BLaER1 (cell line): ENCODE data around the gene GJC2.

Source experiments
- H3K27ac ChIP-seq: shearing (Covaris generic); formaldehyde crosslinking; 2 replicates; pipeline ENCODE4 v1.8.1; 2022
- H3K27me3 ChIP-seq: shearing (Covaris generic); formaldehyde crosslinking; 2 replicates; pipeline ENCODE4 v1.8.1; 2022
- H3K36me3 ChIP-seq: shearing (Covaris generic); formaldehyde crosslinking; 2 replicates; pipeline ENCODE4 v1.8.1; 2022
- H3K4me1 ChIP-seq: shearing (Covaris generic); formaldehyde crosslinking; 2 replicates; pipeline ENCODE4 v1.8.1; 2022
- H3K4me2 ChIP-seq: shearing (Covaris generic); formaldehyde crosslinking; 2 replicates; pipeline ENCODE4 v1.8.1; 2022
- H3K4me3 ChIP-seq: shearing (Covaris generic); formaldehyde crosslinking; 2 replicates; pipeline ENCODE4 v1.8.1; 2022
- H3K9ac ChIP-seq: shearing (Covaris generic); formaldehyde crosslinking; 2 replicates; pipeline ENCODE4 v1.8.1; 2022
- H3K9me3 ChIP-seq: shearing (Covaris generic); formaldehyde crosslinking; 2 replicates; pipeline ENCODE4 v1.8.1; 2022
- H4K20me1 ChIP-seq: shearing (Covaris generic); formaldehyde crosslinking; 2 replicates; pipeline ENCODE4 v1.8.1; 2022
- Cebpa-rat ChIP-seq: shearing (Covaris generic); IDR thresholded peaks from 2 replicates; pipeline ENCODE4 v1.8.1; 2022

The GJC2 gene

DNA sequence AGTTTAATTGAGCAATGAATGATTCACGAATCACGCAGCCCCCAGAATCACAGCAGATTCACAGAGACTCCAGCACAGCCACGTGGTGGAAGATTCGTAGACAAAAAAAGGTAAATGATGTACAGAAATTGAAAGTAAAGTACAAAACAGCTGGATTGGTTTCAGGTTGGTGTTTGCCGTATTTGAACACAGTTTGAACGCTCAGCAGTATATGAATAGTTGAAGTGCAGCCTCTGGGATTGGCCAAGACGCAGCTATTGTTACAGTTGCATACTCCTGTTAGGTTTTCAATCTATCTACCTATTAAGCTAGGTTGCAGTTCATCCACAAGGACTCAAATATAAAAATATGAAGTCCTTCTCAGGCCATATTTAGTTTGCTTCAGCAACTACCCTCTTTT is 37.6 kb upstream of the GJC2 start:
- H4K20me1 ChIP-seq = peaks cover 13% of the 10 kb centered on the region; the same call in 1 of the 2 replicates
- no peaks in the 10 kb centered on the region for H3K27me3 ChIP-seq
- peaks cover 17% of the 10 kb centered on the region for H3K9me3 ChIP-seq
- H3K9ac ChIP-seq = no peak overlapping the region
- H3K4me2 ChIP-seq = no peak overlapping the region
- H3K27ac ChIP-seq = no peak overlapping the region
- H3K4me1 ChIP-seq = peaks cover 25% of the 10 kb centered on the region
- TF ChIP-seq Cebpa-rat = no peak
- no peak overlapping the region for H3K4me3 ChIP-seq
- H3K36me3 ChIP-seq = peaks cover 10% of the 10 kb centered on the region

DNA sequence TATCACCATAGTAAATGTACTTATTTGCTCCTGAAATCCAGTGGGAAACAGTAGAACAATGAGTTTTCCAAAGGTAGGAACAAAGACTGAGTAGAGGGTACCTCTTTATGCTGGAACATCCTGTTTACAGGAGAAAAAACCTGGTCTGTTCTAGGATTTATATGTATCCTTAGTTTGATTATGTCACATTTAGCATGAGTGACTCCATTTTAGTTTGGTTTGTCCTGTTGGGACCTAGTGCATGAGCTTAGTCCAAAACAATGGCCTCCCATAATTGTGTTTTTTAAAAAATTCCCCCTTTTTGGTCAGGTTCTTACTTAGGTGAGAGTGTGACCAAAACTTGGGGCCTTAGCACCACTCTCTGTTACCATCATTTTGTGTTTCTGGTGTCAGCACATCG is 37.1 kb upstream of the GJC2 start:
- Histone ChIP-seq H3K27ac (no peak overlapping the region), H3K4me2 (no peak overlapping the region), H3K4me1 (peaks cover 21% of the 10 kb centered on the region), H3K9ac (no peak overlapping the region), H3K27me3 (no peaks in the 10 kb centered on the region), H4K20me1 (peaks cover 9% of the 10 kb centered on the region; the same call in 1 of the 2 replicates), H3K9me3 (peaks cover 21% of the 10 kb centered on the region), H3K36me3 (peaks cover 5% of the 10 kb centered on the region), H3K4me3 (no peak overlapping the region)
- TF ChIP-seq Cebpa-rat = no peak

DNA sequence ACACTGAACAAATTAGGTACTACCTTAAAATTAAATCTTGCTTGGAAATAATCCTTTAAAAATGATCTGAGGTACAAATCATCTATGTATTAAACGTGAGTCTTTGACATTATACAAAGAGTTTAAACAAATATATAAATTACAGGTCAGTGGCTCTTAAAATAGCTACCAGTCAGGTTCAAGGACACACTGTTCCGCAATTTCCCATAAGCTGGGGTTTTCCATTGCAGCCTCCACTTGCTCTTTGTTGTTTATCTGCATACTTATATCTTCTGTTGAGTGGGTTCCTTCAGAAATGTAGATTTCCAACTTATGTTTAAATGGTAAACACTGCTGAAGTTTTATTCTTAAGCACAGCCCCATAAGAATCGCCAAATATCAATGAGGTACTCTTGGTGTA is 34.9 kb upstream of the GJC2 start:
- peaks cover 41% of the 10 kb centered on the region for H3K9me3 ChIP-seq
- H3K4me2 ChIP-seq = no peak overlapping the region
- H3K4me3 ChIP-seq = no peak overlapping the region
- no peak for TF ChIP-seq Cebpa-rat
- H3K27me3 ChIP-seq = no peaks in the 10 kb centered on the region
- H3K4me1 ChIP-seq = peaks cover 9% of the 10 kb centered on the region
- H3K36me3 ChIP-seq = no peaks in the 10 kb centered on the region
- H4K20me1 ChIP-seq = no peaks in the 10 kb centered on the region
- H3K9ac ChIP-seq = no peak overlapping the region
- no peak overlapping the region for H3K27ac ChIP-seq

DNA sequence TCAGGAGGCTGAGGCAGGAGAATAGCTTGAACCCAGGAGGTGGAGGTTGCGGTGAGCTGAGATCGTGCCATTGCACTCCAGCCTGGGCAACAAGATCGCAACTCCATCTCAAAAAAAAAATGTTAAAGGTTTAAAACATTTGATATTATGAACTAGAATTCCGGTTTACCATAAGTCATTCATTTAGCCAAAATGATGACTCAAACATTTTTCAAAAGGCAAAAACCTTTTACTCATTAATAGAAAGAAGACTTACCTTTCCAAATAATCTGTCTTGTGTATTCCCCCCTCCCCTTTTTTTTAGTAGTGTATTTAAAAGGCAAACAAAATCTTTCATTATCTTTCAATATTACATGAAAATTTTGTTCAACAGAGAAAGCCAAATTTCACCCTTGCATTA is 32.4 kb upstream of the GJC2 start:
- H3K36me3 ChIP-seq = no peaks in the 10 kb centered on the region
- no peak overlapping the region for H3K27ac ChIP-seq
- H3K4me3 ChIP-seq = no peak overlapping the region
- no peaks in the 10 kb centered on the region for H3K4me1 ChIP-seq
- no peaks in the 10 kb centered on the region for H3K27me3 ChIP-seq
- no peaks in the 10 kb centered on the region for H4K20me1 ChIP-seq
- no peak overlapping the region for H3K9ac ChIP-seq
- peaks cover 41% of the 10 kb centered on the region for H3K9me3 ChIP-seq
- TF ChIP-seq Cebpa-rat = no peak
- H3K4me2 ChIP-seq = no peak overlapping the region

DNA sequence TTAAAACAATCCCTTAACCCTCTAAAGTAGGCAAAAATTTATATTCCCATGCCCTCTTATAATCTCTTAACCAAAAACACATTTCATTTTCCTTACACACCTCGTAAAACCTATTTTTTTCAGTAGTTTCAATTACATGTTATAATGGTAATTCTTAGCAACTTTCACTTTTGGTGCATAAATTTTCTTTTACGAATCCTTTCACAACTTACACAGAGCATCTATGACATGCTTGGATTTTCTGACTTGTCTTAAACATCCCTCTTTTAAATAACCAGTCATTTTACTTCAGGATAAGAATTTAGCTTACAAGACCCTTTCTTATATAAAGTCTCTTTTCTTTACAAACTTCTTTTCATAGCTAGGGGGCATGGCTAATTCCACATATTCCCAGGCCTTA is 31.7 kb upstream of the GJC2 start:
- Histone ChIP-seq H3K4me3 (no peak overlapping the region), H3K4me1 (no peaks in the 10 kb centered on the region), H3K9me3 (peaks cover 41% of the 10 kb centered on the region), H4K20me1 (no peaks in the 10 kb centered on the region), H3K27me3 (no peaks in the 10 kb centered on the region), H3K36me3 (no peaks in the 10 kb centered on the region), H3K27ac (no peak overlapping the region), H3K4me2 (no peak overlapping the region), H3K9ac (no peak overlapping the region)
- no peak for TF ChIP-seq Cebpa-rat

DNA sequence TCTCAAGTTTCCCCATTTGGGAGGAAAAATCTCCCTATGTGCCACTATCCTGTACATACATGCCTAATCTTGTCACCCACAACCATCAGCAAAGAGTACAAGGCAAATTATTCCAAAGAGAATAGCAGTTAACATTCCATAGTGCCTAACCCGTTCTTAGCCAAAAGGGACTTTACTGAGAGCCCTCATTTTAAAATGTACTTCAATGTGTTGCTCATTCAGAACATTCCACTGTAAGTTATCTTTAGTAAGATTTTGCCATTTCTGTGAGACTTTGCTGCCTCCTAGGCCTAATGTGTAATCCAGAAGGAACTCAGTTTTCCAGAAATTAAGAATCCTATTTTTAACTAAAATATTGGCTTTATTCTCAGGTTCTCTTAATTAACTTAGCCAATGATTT is 29.4 kb upstream of the GJC2 start:
- no peak overlapping the region for H3K9ac ChIP-seq
- peaks cover 41% of the 10 kb centered on the region for H3K9me3 ChIP-seq
- no peak overlapping the region for H3K27ac ChIP-seq
- TF ChIP-seq Cebpa-rat = no peak
- H3K4me3 ChIP-seq = no peak overlapping the region
- H3K4me1 ChIP-seq = no peaks in the 10 kb centered on the region
- no peaks in the 10 kb centered on the region for H4K20me1 ChIP-seq
- H3K27me3 ChIP-seq = no peaks in the 10 kb centered on the region
- no peak overlapping the region for H3K4me2 ChIP-seq
- no peaks in the 10 kb centered on the region for H3K36me3 ChIP-seq

DNA sequence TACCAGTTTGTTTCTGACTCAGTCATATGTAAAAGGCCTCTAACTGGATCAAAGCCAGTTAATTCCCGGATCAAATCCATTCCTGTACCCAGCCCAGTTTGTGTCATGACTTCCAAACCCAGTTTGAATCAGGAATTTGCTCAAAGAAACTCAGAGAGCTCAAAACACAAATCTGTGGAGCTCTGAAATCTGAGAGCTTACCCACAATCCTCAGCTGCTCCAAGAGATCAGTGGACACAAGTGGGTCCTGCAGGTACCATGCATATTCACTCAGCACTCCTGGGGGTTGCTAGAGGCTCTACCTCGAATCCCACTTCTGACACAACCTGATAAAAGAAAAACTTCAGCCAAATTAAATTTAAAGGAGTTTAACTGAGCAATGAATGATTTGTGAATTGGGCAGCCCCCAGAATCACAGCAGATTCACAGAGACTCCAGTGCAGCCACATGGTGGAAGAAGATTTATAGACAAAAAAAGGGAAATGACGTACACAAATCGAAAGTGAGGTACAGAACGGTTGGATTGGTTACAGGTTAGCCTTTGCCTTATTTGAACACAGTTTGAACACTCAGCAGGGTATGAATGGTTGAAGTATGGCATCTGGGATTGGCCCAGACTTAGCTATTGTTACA is 28.8 kb upstream of the GJC2 start:
- no peak overlapping the region for H3K27ac ChIP-seq
- no peak overlapping the region for H3K9ac ChIP-seq
- no peak for TF ChIP-seq Cebpa-rat
- H3K4me2 ChIP-seq = no peak overlapping the region
- no peaks in the 10 kb centered on the region for H3K27me3 ChIP-seq
- no peaks in the 10 kb centered on the region for H4K20me1 ChIP-seq
- peaks cover 36% of the 10 kb centered on the region for H3K9me3 ChIP-seq
- no peak overlapping the region for H3K4me3 ChIP-seq
- no peaks in the 10 kb centered on the region for H3K36me3 ChIP-seq
- H3K4me1 ChIP-seq = no peaks in the 10 kb centered on the region

DNA sequence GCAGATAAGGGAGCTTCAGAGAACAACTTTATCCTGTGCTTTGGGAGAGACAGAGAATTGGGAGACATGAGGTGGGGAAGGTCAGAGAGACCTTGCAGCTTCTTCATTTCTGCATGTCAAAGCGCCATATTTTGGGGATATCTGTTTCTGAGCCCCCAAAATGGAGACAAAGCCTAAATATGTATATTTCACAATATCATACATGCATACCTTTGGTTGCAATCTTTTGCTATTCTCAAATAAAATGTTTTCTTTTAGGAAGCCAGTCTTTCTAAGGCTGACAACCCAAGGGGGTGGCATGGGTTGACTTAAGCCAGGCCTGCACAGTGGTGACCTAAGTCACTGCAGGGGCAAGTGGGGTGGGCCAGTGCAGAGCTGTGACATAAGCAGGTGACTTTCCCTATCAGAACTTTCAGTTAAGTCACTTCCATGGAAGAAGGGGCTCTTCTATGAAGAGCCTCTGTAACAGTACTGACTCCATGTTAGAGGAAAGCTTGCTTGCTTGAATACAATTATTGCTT is 26.7 kb upstream of the GJC2 start:
- no peaks in the 10 kb centered on the region for H3K27me3 ChIP-seq
- no peak overlapping the region for H3K9ac ChIP-seq
- no peak overlapping the region for H3K27ac ChIP-seq
- H3K4me3 ChIP-seq = no peak overlapping the region
- H3K4me1 ChIP-seq = no peaks in the 10 kb centered on the region
- no peak for TF ChIP-seq Cebpa-rat
- H3K9me3 ChIP-seq = peaks cover 16% of the 10 kb centered on the region
- no peaks in the 10 kb centered on the region for H4K20me1 ChIP-seq
- H3K36me3 ChIP-seq = no peaks in the 10 kb centered on the region
- no peak overlapping the region for H3K4me2 ChIP-seq

DNA sequence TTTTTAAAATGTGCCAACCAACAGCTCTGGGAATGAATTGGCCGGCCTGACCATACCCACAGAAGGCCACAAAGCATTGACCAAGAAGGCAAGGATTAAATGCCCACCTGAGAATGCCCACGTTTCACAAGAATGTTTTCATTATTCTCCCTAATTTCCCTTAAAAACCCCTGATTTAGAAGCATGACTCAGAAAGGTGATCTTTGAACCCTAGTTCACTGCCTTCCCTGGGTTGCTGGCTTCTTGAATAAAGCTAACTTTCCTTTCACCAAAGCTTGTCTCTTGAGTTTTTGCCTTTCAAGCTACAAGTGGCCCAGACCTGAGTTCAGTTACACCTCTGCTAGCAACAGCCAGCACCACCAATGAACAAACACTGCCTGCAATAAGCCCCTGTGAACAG is 26.2 kb upstream of the GJC2 start:
- H3K27me3 ChIP-seq = no peaks in the 10 kb centered on the region
- no peak overlapping the region for H3K9ac ChIP-seq
- no peak overlapping the region for H3K27ac ChIP-seq
- no peaks in the 10 kb centered on the region for H3K4me1 ChIP-seq
- no peaks in the 10 kb centered on the region for H4K20me1 ChIP-seq
- peaks cover 11% of the 10 kb centered on the region for H3K9me3 ChIP-seq
- no peak for TF ChIP-seq Cebpa-rat
- no peak overlapping the region for H3K4me3 ChIP-seq
- H3K4me2 ChIP-seq = no peak overlapping the region
- H3K36me3 ChIP-seq = no peaks in the 10 kb centered on the region

DNA sequence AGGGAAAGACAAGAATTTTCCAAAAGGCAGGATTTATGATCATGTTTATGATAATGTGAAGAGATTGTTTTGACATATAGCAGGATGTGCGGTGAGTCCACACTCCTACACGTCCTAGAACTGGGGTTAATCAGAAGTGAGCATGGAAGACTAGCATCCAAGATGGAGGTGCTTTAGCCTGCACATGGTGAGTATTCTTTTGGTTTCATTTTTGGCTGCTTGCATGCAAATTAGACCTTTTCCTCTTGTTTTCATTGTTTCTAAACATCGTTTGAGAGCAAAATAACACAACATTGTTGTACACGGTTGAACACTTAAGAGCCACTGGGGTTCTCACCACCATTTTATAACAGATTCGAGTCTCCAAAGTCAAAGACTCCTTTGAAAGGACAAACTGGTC is 24.5 kb upstream of the GJC2 start:
- no peaks in the 10 kb centered on the region for H3K36me3 ChIP-seq
- H3K4me2 ChIP-seq = no peak overlapping the region
- H3K27ac ChIP-seq = no peak overlapping the region
- H4K20me1 ChIP-seq = no peaks in the 10 kb centered on the region
- no peaks in the 10 kb centered on the region for H3K27me3 ChIP-seq
- no peak for TF ChIP-seq Cebpa-rat
- no peak overlapping the region for H3K4me3 ChIP-seq
- no peaks in the 10 kb centered on the region for H3K4me1 ChIP-seq
- H3K9me3 ChIP-seq = no peaks in the 10 kb centered on the region
- H3K9ac ChIP-seq = no peak overlapping the region

DNA sequence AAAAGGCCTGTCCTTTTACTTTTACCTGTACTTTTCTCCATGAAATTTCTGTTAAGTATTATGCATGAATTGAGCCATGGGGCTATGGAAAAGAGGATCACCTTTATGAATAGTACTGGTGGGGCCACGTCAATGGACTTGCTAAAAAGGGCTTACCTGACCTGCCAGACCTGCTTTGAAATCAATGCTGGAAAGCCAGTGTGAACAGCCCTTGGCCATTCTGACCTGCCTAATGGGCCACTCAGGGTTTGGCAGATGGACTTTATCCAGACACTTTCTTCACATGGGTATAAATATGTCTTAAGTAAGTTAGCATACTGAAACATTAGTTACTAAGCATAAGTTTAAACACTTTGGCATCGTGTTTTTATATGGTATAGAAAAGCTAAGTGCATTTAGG is 18.0 kb upstream of the GJC2 start:
- Histone ChIP-seq H3K4me2 (no peak overlapping the region), H3K36me3 (no peaks in the 10 kb centered on the region), H3K9me3 (no peaks in the 10 kb centered on the region), H3K27me3 (no peaks in the 10 kb centered on the region), H3K9ac (no peak overlapping the region), H4K20me1 (no peaks in the 10 kb centered on the region), H3K4me3 (no peak overlapping the region), H3K27ac (no peak overlapping the region), H3K4me1 (peaks cover 2% of the 10 kb centered on the region)
- no peak for TF ChIP-seq Cebpa-rat
